SK-N-SH (cell line): ENCODE measurements around the gene MROH7.

Experiments used
- CTCF ChIP-seq: fragments of 200-600 bp; sonication (generic); IDR thresholded peaks from 2 replicates; pipeline ENCODE4 v1.6.1; 2017; ENCODE audit warnings: antibody characterized with exemption, mild to moderate bottlenecking, moderate library complexity
- EZH2phosphoT487 ChIP-seq: fragments of 200-600 bp; sonication (generic); IDR thresholded peaks from 2 replicates; pipeline ENCODE4 v1.6.1; 2017; ENCODE audit warnings: low read depth, mixed run types, mild to moderate bottlenecking, antibody characterized with exemption, moderate library complexity, borderline replicate concordance
- POLR2AphosphoS5 ChIP-seq: IDR thresholded peaks from 2 replicates; pipeline ENCODE4 v1.6.1; 2012; ENCODE audit warnings: low read depth, low read length
- SIN3A ChIP-seq: IDR thresholded peaks from 2 replicates; pipeline ENCODE4 v1.6.1; 2012; ENCODE audit warnings: low read depth, mild to moderate bottlenecking, low read length, moderate library complexity, borderline replicate concordance
- USF1 ChIP-seq: IDR thresholded peaks from 2 replicates; pipeline ENCODE4 v1.4.0; 2012; ENCODE audit warnings: low read depth, borderline replicate concordance

DNA sequence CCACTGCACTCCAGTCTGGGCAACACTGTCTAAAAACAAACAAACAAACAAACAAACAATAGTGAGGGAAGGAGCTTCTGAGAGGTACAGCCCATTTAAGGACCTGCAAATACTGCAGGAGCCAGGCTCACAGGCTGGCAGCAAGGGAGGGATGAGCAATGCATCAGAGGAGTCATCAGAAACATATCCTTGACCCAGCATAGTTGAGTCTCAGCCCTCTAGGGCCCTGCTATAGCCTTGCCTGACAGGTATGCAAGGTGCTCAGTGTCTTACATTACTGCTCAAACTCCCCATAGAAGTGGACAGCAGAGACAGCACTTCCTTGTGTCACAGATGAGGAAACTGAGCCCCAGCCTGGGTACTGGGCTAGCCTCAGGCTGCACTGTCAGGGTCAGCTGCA lies 66.8 kb downstream of the MROH7 start:
- TF ChIP-seq USF1 (no peak), CTCF (no peak), EZH2phosphoT487 (no peak), POLR2AphosphoS5 (no peak), SIN3A (no peak)
